IPS-NIHi7 (cell line): Measurements from ENCODE around the gene EVI5L.

Experiments
- DNase-seq: peaks from one replicate; pipeline ENCODE4 v3.0.0; 2012; ENCODE audit warnings: mixed read lengths; ENCODE audit errors: extremely low spot score

The EVI5L gene

GRCh38 chr19:7860714-7861618 lies 30.9 kb downstream of the EVI5L start:
- no peak for DNase-seq

DNA sequence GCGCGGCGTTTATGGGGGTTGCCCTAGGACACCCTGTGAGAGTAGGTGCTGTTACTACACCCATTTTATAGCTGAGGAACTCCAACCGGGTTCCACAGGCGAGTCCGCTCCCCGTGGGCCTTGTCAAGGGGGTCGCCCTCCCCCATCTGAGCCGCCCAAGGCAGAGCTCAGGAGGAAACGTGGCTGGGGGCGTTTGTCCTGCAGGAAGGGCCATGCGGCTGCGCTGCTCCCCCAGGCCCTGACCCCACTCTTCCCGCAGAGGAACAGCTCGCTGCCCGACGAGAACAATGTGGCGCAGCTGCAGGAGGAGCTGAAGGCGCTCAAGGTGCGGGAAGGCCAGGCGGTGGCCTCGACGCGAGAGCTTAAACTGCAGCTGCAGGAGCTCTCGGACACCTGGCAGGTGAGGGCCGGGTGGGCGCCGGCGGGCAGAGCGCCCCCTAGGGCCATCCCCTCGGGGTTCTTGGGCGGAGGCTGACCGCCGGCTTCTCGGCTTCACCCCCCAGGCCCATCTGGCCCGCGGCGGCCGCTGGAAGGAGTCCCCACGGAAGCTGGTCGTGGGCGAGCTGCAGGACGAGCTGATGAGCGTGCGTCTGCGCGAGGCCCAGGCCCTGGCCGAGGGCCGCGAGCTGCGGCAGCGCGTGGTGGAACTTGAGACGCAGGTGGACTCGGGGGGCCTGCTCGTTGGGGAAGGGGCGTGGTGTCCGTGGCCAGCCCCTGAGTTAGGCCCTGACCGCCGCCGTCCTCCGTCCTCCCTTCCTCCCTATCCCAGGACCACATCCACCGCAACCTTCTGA lies 31.8 kb downstream of the EVI5L start:
- DNase-seq: peak; percentile 68

DNA sequence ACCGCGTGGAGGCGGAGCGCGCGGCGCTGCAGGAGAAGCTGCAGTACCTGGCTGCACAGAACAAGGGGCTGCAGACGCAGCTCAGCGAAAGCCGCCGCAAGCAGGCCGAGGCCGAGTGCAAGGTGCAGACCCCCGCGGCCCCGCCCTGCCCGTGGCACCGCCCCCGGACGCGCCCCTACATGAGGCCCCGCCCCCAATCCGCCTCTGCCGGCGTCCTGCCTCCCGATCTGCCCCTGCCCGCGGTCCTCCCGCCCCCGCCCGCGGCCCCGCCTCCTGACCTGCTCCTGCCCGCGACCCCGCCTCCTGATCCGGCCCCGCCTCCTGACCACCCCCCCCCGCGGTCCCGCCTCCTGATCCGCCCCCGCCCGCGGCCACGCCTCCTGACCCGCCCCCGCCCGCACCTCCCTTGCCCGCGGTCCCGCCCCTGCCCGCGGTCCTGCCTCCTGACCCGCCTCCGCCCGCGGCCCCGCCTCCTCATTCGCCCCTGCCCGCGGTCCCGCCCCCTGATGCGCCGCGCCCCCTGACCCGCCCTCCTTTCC lies 32.5 kb downstream of the EVI5L start:
- DNase-seq: peak; percentile 93

- DNase-seq: no peak
These were observed 33.3 kb downstream of the EVI5L start for GRCh38 chr19:7863157-7863970.

DNA sequence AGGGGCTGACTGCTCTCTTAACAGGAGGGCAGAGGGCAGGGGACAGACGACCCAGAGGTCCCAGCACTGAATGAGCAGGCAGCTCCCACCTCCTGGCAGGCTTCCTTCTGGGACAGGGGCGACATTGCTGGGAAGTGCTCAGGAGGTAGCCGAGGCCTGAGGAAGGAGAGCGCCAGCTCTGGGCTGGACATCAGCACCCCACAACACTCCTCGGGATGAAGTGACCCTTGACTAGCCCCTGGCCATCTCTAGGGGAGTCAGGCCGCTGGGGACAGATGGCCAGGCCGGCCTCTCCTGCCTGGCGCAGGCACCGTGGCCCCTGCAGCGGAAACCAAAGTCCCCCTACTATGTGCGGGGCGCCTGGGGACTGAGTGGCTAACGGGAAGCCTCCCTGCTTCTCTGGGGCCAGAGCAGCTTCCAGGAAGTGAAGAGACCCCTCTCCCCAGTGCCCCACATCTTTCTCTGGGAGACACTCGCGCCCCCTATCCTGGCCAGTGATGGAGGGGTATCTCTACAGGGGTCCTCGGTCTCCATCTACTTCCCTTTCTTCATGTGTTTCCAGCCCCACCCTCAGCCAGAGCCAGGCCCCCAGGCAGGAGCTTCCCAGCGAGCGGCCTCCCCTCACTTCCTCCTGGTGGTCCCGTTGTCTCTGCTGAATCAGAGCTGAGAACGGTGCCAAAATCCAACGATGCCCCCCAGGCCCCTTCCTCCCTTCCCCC lies 34.1 kb downstream of the EVI5L start:
- DNase-seq: no peak

DNA sequence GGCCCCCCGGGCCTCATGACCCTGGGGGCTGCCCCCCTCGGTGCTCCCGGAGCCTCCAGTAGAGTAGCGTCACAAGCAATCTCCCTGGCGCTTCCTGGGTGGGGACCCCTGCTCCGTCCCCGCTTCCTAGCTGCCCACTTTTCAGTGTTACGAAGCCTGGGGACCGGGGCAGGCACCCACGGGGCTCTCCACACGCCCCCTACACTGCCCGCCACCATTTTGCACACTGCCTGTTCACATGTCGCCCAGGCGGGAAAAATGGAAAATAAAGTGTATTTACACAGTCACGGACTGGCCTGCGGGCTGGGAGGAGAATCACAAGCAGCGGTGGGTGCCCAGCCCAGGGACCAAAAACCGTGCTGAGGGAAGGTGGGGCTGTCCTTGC lies 34.7 kb downstream of the EVI5L start:
- DNase-seq: no peak

- no peak for DNase-seq
These were observed 35.4 kb downstream of the EVI5L start for GRCh38 chr19:7865262-7865911.

- no peak for DNase-seq
These were observed 36.5 kb downstream of the EVI5L start for GRCh38 chr19:7866399-7867091.

GRCh38 chr19:7867092-7867844 lies 37.2 kb downstream of the EVI5L start:
- no peak for DNase-seq

GRCh38 chr19:7868326-7868670 lies 38.3 kb downstream of the EVI5L start:
- DNase-seq: no peak

GRCh38 chr19:7868671-7869452 lies 38.8 kb downstream of the EVI5L start:
- peak; percentile 82 for DNase-seq

GRCh38 chr19:7869453-7869909 lies 39.5 kb downstream of the EVI5L start:
- DNase-seq: peak; percentile 47

GRCh38 chr19:7869910-7870511 lies 40.0 kb downstream of the EVI5L start:
- peak; percentile 53 for DNase-seq

GRCh38 chr19:7870571-7871436 lies 40.8 kb downstream of the EVI5L start:
- peak; percentile 66 for DNase-seq

- DNase-seq: peak; percentile 77
These were observed 41.7 kb downstream of the EVI5L start for GRCh38 chr19:7871437-7872305.
